Neutrophil (primary cell): ENCODE data around the gene MARCHF2.
"Not testable (repeated sequence)": the region's sequence is repeated elsewhere in the genome, so short reads cannot be mapped to it uniquely, and the experiment has no call there.

Experiments used
- H3K27ac ChIP-seq: fragments of 200-600 bp; sonication (generic); 2 replicates; pipeline ENCODE4 v1.5.1; 2016; ENCODE audit warnings: mild to moderate bottlenecking, moderate library complexity
- H3K27me3 ChIP-seq: fragments of 200-600 bp; sonication (generic); 2 replicates; pipeline ENCODE4 v1.6.0; 2016; ENCODE audit warnings: mild to moderate bottlenecking
- H3K36me3 ChIP-seq: fragments of 200-600 bp; sonication (generic); 2 replicates; pipeline ENCODE4 v1.5.1; 2017
- H3K4me1 ChIP-seq, 2 experiments: fragments of 200-600 bp in 1 of 2; sonication (generic) in 1 of 2; 1 replicate in 1 of 2; 2 replicates in 1 of 2; pipeline versions ENCODE4 v1.5.1 to v1.6.1; 2013 to 2016; ENCODE audit warnings: low read depth in 1 of 2, low read length in 1 of 2, mild to moderate bottlenecking in 1 of 2, moderate library complexity in 1 of 2; ENCODE audit not compliant: control insufficient read depth in 1 of 2, insufficient read depth in 1 of 2
- H3K4me3 ChIP-seq, 2 experiments: fragments of 200-600 bp in 1 of 2; sonication (generic) in 1 of 2; 1 replicate in 1 of 2; 2 replicates in 1 of 2; pipeline ENCODE4 v1.5.1; 2013 to 2016; ENCODE audit warnings: low read depth in 1 of 2, low read length in 1 of 2, mild to moderate bottlenecking in 1 of 2, moderate library complexity in 1 of 2
- H3K9me3 ChIP-seq: fragments of 200-600 bp; sonication (generic); 2 replicates; pipeline ENCODE4 v1.5.1; 2016
- CTCF ChIP-seq: fragments of 200-600 bp; sonication (generic); IDR thresholded peaks from 2 replicates; pipeline ENCODE4 v1.5.1; 2016; ENCODE audit warnings: antibody characterized with exemption

Gene MARCHF2

GRCh38 chr19:8370176-8371010, 42.7 kb upstream of the MARCHF2 start:
- Histone ChIP-seq H3K27me3 (peaks cover 38% of the 10 kb centered on the region), H3K4me1 (no peaks in the 10 kb centered on the region), H3K27ac (no peak overlapping the region), H3K4me3 (no peak overlapping the region), H3K9me3 (no peaks in the 10 kb centered on the region), H3K36me3 (no peaks in the 10 kb centered on the region)
- TF ChIP-seq CTCF: no peak

GRCh38 chr19:8371011-8371804, 41.9 kb upstream of the MARCHF2 start:
- H3K4me3 ChIP-seq: no peak overlapping the region
- H3K9me3 ChIP-seq: no peaks in the 10 kb centered on the region
- no peaks in the 10 kb centered on the region for H3K4me1 ChIP-seq
- H3K36me3 ChIP-seq: no peaks in the 10 kb centered on the region
- TF ChIP-seq CTCF: no peak
- H3K27ac ChIP-seq: no peak overlapping the region
- peaks cover 30% of the 10 kb centered on the region for H3K27me3 ChIP-seq

GRCh38 chr19:8373867-8374813, 39.0 kb upstream of the MARCHF2 start:
- H3K36me3 ChIP-seq: peaks cover 3% of the 10 kb centered on the region
- no peak overlapping the region for H3K27ac ChIP-seq
- peaks cover under 1% of the 10 kb centered on the region for H3K27me3 ChIP-seq
- no peak overlapping the region for H3K4me3 ChIP-seq
- no peaks in the 10 kb centered on the region for H3K9me3 ChIP-seq
- TF ChIP-seq CTCF: no peak
- H3K4me1 ChIP-seq: no peaks in the 10 kb centered on the region

- H3K9me3 ChIP-seq, H3K36me3 ChIP-seq, H3K4me1 ChIP-seq, H3K4me3 ChIP-seq, H3K27me3 ChIP-seq, H3K27ac ChIP-seq: not testable (repeated sequence)
Measured at GRCh38 chr19:8375766-8376165, 37.3 kb upstream of the MARCHF2 start.

- not testable (repeated sequence) for H3K9me3 ChIP-seq, H3K27ac ChIP-seq, H3K4me3 ChIP-seq, H3K4me1 ChIP-seq, H3K36me3 ChIP-seq, H3K27me3 ChIP-seq
Measured at GRCh38 chr19:8376373-8376974, 36.6 kb upstream of the MARCHF2 start.

- H3K4me3 ChIP-seq: no peak overlapping the region
- H3K36me3 ChIP-seq: peaks cover 3% of the 10 kb centered on the region
- no peak for TF ChIP-seq CTCF
- H3K9me3 ChIP-seq: no peaks in the 10 kb centered on the region
- no peaks in the 10 kb centered on the region for H3K27me3 ChIP-seq
- H3K27ac ChIP-seq: no peak overlapping the region
- H3K4me1 ChIP-seq: no peaks in the 10 kb centered on the region
Measured at GRCh38 chr19:8377598-8377997, 35.5 kb upstream of the MARCHF2 start.

- not testable (repeated sequence) for H3K4me3 ChIP-seq
Measured at GRCh38 chr19:8379156-8379891, 33.8 kb upstream of the MARCHF2 start.

GRCh38 chr19:8384569-8384968, 28.5 kb upstream of the MARCHF2 start:
- not testable (repeated sequence) for H3K27me3 ChIP-seq, H3K4me3 ChIP-seq, H3K9me3 ChIP-seq, H3K36me3 ChIP-seq
- Histone ChIP-seq H3K4me1 (peaks cover 25 to 30% of the 10 kb centered on the region in 2 experiments), H3K27ac (peak overlapping the region; percentile 62)

More at GRCh38 chr19:8379156-8379891, 33.8 kb upstream of the MARCHF2 start:
- not testable (repeated sequence) for H3K27ac ChIP-seq, H3K27me3 ChIP-seq, H3K9me3 ChIP-seq, H3K36me3 ChIP-seq, H3K4me1 ChIP-seq
